HEK293 (cell line): ENCODE measurements around the gene AKT2.

Experiments used
- CTCF ChIA-PET: fragments of 350-600 bp; formaldehyde crosslinking; extraction: SDS; loops from one replicate; lab custom pipeline; 2021; ENCODE audit warnings: antibody characterized with exemption; lab: Yijun Ruan, JAX
- POLR2A ChIA-PET: fragments of 300-600 bp; formaldehyde crosslinking; extraction: SDS; loops from one replicate; lab custom pipeline; 2020; ENCODE audit warnings: antibody characterized with exemption, inconsistent platforms; lab: Yijun Ruan, JAX
- H3K27ac ChIP-seq: fragments of 200-500 bp; sonication (Bioruptor generic); 2 replicates; pipeline ENCODE4 v1.5.1; 2014; ENCODE audit warnings: low read depth, low read length, control low read depth, inconsistent platforms; ENCODE audit errors: extremely low read depth
- H3K36me3 ChIP-seq, 2 experiments: fragments of 200-500 bp in 1 of 2; sonication (Bioruptor generic) in 1 of 2; 1 replicate in 1 of 2; 2 replicates in 1 of 2; pipeline ENCODE4 v1.5.1; 2014 to 2017; ENCODE audit warnings: inconsistent platforms in 2 of 2, low read length in 2 of 2; ENCODE audit not compliant: control insufficient read depth in 2 of 2, insufficient read depth in 1 of 2
- H3K4me1 ChIP-seq: fragments of 200-500 bp; sonication (Bioruptor generic); 2 replicates; pipeline ENCODE4 v1.5.1; 2014; ENCODE audit warnings: mild to moderate bottlenecking, low read length, inconsistent platforms; ENCODE audit not compliant: control insufficient read depth, insufficient read depth
- H3K4me3 ChIP-seq: 2 replicates; pipeline ENCODE4 v1.5.1; 2011; ENCODE audit warnings: low read depth, mild to moderate bottlenecking, control low read depth, low read length, moderate library complexity
- H3K9me3 ChIP-seq: fragments of 200-500 bp; sonication (Bioruptor generic); 2 replicates; pipeline ENCODE4 v1.5.1; 2014; ENCODE audit warnings: low read depth, low read length, inconsistent platforms; ENCODE audit not compliant: control insufficient read depth, insufficient read depth
- BCL11A ChIP-seq: fragments of 450-650 bp; formaldehyde crosslinking; IDR thresholded peaks from 2 replicates; pipeline ENCODE4 v1.5.1; 2016; ENCODE audit warnings: low read depth, missing biosample characterization, missing genetic modification characterization
- FEZF1 ChIP-seq: fragments of 450-650 bp; formaldehyde crosslinking; IDR thresholded peaks from 2 replicates; pipeline ENCODE4 v1.5.1; 2016; ENCODE audit warnings: missing biosample characterization, missing genetic modification characterization
- SCRT2 ChIP-seq: fragments of 450-650 bp; formaldehyde crosslinking; IDR thresholded peaks from 2 replicates; pipeline ENCODE4 v1.5.1; 2016; ENCODE audit warnings: missing biosample characterization, missing genetic modification characterization
- ZFP41 ChIP-seq: fragments of 450-650 bp; formaldehyde crosslinking; IDR thresholded peaks from 2 replicates; pipeline ENCODE4 v1.5.1; 2016; ENCODE audit warnings: missing biosample characterization, missing genetic modification characterization, borderline replicate concordance
- ZIC2 ChIP-seq: fragments of 450-650 bp; formaldehyde crosslinking; IDR thresholded peaks from 2 replicates; pipeline ENCODE4 v1.5.1; 2016; ENCODE audit warnings: missing biosample characterization, missing genetic modification characterization
- ZNF114 ChIP-seq: fragments of 450-650 bp; formaldehyde crosslinking; IDR thresholded peaks from 2 replicates; pipeline ENCODE4 v1.5.0; 2017; ENCODE audit warnings: missing biosample characterization, missing genetic modification characterization
- ZNF140 ChIP-seq: fragments of 450-650 bp; formaldehyde crosslinking; IDR thresholded peaks from 2 replicates; pipeline ENCODE4 v1.5.1; 2016; ENCODE audit warnings: missing biosample characterization, missing genetic modification characterization
- ZNF211 ChIP-seq: fragments of 450-650 bp; formaldehyde crosslinking; IDR thresholded peaks from 2 replicates; pipeline ENCODE4 v1.5.1; 2016; ENCODE audit warnings: low read depth, missing biosample characterization, missing genetic modification characterization
- ZNF404 ChIP-seq: fragments of 450-650 bp; formaldehyde crosslinking; IDR thresholded peaks from 2 replicates; pipeline ENCODE4 v1.5.1; 2017; ENCODE audit warnings: missing biosample characterization, missing genetic modification characterization
- ZNF473 ChIP-seq: fragments of 450-650 bp; formaldehyde crosslinking; IDR thresholded peaks from 2 replicates; pipeline ENCODE4 v1.5.1; 2017; ENCODE audit warnings: missing biosample characterization, missing genetic modification characterization
- ZNF48 ChIP-seq: fragments of 450-650 bp; formaldehyde crosslinking; IDR thresholded peaks from 2 replicates; pipeline ENCODE4 v1.5.1; 2016; ENCODE audit warnings: missing biosample characterization, missing genetic modification characterization
- ZNF529 ChIP-seq: fragments of 450-650 bp; formaldehyde crosslinking; IDR thresholded peaks from 2 replicates; pipeline ENCODE4 v1.5.1; 2017; ENCODE audit warnings: missing genetic modification characterization, missing biosample characterization; ENCODE audit not compliant: insufficient replicate concordance
- ZNF544 ChIP-seq: fragments of 450-650 bp; formaldehyde crosslinking; IDR thresholded peaks from 2 replicates; pipeline ENCODE4 v1.5.0; 2017; ENCODE audit warnings: missing biosample characterization, missing genetic modification characterization
- ZNF561 ChIP-seq: fragments of 450-650 bp; IDR thresholded peaks from 2 replicates; pipeline ENCODE4 v1.5.1; 2018; ENCODE audit warnings: missing biosample characterization, missing genetic modification characterization, borderline replicate concordance
- ZNF571 ChIP-seq: fragments of 450-650 bp; formaldehyde crosslinking; IDR thresholded peaks from 2 replicates; pipeline ENCODE4 v1.5.0; 2017; ENCODE audit warnings: missing biosample characterization, missing genetic modification characterization
- ZNF600 ChIP-seq: fragments of 450-650 bp; formaldehyde crosslinking; IDR thresholded peaks from 2 replicates; pipeline ENCODE4 v1.5.1; 2016; ENCODE audit warnings: missing biosample characterization, missing genetic modification characterization
- ZNF624 ChIP-seq: fragments of 450-650 bp; formaldehyde crosslinking; IDR thresholded peaks from 2 replicates; pipeline ENCODE4 v1.5.1; 2017; ENCODE audit warnings: missing biosample characterization, missing genetic modification characterization
- ZNF677 ChIP-seq: fragments of 450-650 bp; IDR thresholded peaks from 2 replicates; pipeline ENCODE4 v1.5.0; 2018; ENCODE audit warnings: missing biosample characterization, mild to moderate bottlenecking, missing genetic modification characterization, moderate library complexity
- ZNF701 ChIP-seq: fragments of 450-650 bp; formaldehyde crosslinking; IDR thresholded peaks from 2 replicates; pipeline ENCODE4 v1.5.1; 2016; ENCODE audit warnings: missing biosample characterization, missing genetic modification characterization
- ZNF785 ChIP-seq: fragments of 450-650 bp; formaldehyde crosslinking; IDR thresholded peaks from 2 replicates; pipeline ENCODE4 v1.5.1; 2016; ENCODE audit warnings: missing biosample characterization, missing genetic modification characterization
- ZNF830 ChIP-seq: fragments of 450-650 bp; IDR thresholded peaks from 2 replicates; pipeline ENCODE4 v1.5.0; 2018; ENCODE audit warnings: missing biosample characterization, missing genetic modification characterization, low read depth, mild to moderate bottlenecking, moderate library complexity
- TF ChIP-seq, protein P1 (sequence below): fragments of 450-650 bp; formaldehyde crosslinking; IDR thresholded peaks from 2 replicates; pipeline ENCODE4 v1.5.1; 2016; ENCODE audit warnings: missing biosample characterization, missing genetic modification characterization, low read depth
- TF ChIP-seq, protein P2 (sequence below): fragments of 450-650 bp; formaldehyde crosslinking; IDR thresholded peaks from 2 replicates; pipeline ENCODE4 v1.5.1; 2016; ENCODE audit warnings: missing biosample characterization, missing genetic modification characterization
- TF ChIP-seq, protein P3 (sequence below): fragments of 450-650 bp; formaldehyde crosslinking; IDR thresholded peaks from 2 replicates; pipeline ENCODE4 v1.5.1; 2016; ENCODE audit warnings: missing biosample characterization, missing genetic modification characterization
- TF ChIP-seq, protein P4 (sequence below): fragments of 450-650 bp; formaldehyde crosslinking; IDR thresholded peaks from 2 replicates; pipeline ENCODE4 v1.5.1; 2016; ENCODE audit warnings: missing biosample characterization, missing genetic modification characterization, borderline replicate concordance

Gene AKT2

DNA sequence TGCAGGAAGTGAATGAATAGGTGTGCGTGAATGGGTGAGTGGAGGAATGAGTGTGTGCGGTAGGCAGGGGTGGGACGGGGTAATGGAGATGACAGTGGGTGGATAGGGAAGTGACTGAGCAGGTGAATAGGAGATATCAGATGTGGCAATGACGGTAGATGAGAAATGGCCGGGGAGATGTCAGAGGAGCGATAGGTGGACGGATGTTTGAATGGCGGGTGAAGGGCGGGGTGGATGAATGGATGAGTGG, 68.4 kb downstream of the AKT2 start (continued):
- TF ChIP-seq, protein P1, sequence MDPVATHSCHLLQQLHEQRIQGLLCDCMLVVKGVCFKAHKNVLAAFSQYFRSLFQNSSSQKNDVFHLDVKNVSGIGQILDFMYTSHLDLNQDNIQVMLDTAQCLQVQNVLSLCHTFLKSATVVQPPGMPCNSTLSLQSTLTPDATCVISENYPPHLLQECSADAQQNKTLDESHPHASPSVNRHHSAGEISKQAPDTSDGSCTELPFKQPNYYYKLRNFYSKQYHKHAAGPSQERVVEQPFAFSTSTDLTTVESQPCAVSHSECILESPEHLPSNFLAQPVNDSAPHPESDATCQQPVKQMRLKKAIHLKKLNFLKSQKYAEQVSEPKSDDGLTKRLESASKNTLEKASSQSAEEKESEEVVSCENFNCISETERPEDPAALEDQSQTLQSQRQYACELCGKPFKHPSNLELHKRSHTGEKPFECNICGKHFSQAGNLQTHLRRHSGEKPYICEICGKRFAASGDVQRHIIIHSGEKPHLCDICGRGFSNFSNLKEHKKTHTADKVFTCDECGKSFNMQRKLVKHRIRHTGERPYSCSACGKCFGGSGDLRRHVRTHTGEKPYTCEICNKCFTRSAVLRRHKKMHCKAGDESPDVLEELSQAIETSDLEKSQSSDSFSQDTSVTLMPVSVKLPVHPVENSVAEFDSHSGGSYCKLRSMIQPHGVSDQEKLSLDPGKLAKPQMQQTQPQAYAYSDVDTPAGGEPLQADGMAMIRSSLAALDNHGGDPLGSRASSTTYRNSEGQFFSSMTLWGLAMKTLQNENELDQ: no peak
- TF ChIP-seq, protein P2, sequence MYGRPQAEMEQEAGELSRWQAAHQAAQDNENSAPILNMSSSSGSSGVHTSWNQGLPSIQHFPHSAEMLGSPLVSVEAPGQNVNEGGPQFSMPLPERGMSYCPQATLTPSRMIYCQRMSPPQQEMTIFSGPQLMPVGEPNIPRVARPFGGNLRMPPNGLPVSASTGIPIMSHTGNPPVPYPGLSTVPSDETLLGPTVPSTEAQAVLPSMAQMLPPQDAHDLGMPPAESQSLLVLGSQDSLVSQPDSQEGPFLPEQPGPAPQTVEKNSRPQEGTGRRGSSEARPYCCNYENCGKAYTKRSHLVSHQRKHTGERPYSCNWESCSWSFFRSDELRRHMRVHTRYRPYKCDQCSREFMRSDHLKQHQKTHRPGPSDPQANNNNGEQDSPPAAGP (tag by site-specific recombination): 0 out of 2 replicates have a peak, but pooled peaks have one; percentile 15
- TF ChIP-seq ZNF473 (tag by site-specific recombination): no peak
- TF ChIP-seq, protein P3, sequence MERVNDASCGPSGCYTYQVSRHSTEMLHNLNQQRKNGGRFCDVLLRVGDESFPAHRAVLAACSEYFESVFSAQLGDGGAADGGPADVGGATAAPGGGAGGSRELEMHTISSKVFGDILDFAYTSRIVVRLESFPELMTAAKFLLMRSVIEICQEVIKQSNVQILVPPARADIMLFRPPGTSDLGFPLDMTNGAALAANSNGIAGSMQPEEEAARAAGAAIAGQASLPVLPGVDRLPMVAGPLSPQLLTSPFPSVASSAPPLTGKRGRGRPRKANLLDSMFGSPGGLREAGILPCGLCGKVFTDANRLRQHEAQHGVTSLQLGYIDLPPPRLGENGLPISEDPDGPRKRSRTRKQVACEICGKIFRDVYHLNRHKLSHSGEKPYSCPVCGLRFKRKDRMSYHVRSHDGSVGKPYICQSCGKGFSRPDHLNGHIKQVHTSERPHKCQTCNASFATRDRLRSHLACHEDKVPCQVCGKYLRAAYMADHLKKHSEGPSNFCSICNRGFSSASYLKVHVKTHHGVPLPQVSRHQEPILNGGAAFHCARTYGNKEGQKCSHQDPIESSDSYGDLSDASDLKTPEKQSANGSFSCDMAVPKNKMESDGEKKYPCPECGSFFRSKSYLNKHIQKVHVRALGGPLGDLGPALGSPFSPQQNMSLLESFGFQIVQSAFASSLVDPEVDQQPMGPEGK (tag by site-specific recombination): no peak
- no peak for TF ChIP-seq ZNF140 (tag by site-specific recombination)
- no peak for TF ChIP-seq FEZF1 (tag by site-specific recombination)
- 0 out of 2 replicates have a peak, but pooled peaks have one; percentile 7 for TF ChIP-seq SCRT2 (tag by site-specific recombination)
- no peak for TF ChIP-seq ZNF48
- no peak for TF ChIP-seq ZFP41 (tag by site-specific recombination)
- TF ChIP-seq ZNF114 (tag by site-specific recombination): no peak
- TF ChIP-seq ZNF677 (tag by site-specific recombination): no peak
- TF ChIP-seq BCL11A (tag by site-specific recombination): no peak
- no peak for TF ChIP-seq ZNF404 (tag by site-specific recombination)

DNA sequence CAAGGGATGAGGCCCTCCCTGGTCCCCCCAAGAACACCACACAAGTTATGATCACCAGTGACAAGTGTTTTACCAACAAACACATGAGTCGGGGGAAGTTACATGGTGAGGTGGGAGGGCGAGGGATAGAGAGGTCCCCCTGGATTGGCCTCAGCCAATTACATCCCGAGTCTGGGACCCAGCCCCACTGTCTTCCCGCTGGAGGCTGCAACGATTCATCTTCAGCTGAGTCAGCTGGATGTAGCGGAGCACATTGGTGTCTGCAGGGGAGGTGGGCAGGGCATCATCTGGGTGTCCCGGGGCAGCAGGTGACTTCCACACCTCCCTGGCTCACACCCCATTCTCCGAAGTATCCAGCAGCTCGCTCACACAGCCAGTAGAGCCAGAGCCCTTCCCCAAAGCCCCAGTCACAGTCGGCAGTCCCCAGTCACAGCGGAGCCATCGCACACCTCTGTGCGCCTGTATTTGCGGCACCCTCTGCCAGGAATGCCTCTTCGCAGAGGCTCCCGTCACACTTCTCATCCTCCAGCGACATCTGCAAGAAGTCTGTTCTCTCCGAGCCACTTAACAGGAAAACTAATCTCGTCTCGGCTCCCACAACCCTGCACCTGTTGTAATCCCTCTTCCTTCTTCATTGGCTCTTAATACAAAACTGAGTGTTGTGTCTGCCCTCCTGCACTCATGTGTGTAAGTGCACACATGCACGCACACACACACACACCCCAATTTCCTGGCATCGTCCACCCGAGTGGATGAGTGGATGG, 69.0 kb downstream of the AKT2 start:
- H3K36me3 ChIP-seq: peaks cover 7 to 17% of the 10 kb centered on the region in 2 experiments; a peak in 2 of 3 replicates
- H3K9me3 ChIP-seq: no peaks in the 10 kb centered on the region
- ChIA-PET CTCF (interaction anchor here (1.7 kb wide), 1 partner anchor 12 kb away, joined by 9 read pairs; no protein-coding TSS in a partner anchor), POLR2A (no interaction called here)
- H3K27ac ChIP-seq: no peak overlapping the region
- H3K4me1 ChIP-seq: peaks cover 18% of the 10 kb centered on the region
- H3K4me3 ChIP-seq: no peak overlapping the region
- TF ChIP-seq ZNF830 (tag by site-specific recombination) (no peak), ZNF600 (tag by site-specific recombination) (0 out of 2 replicates have a peak, but pooled peaks have one; percentile 39), ZNF785 (tag by site-specific recombination) (no peak), ZNF561 (tag by site-specific recombination) (no peak), ZNF211 (tag by site-specific recombination) (0 out of 2 replicates have a peak, but pooled peaks have one; percentile 9), ZNF544 (tag by site-specific recombination) (no peak), ZNF529 (tag by site-specific recombination) (no peak), SCRT2 (tag by site-specific recombination) (peak; percentile 66), ZNF701 (no peak), ZIC2 (no peak), ZNF624 (tag by site-specific recombination) (no peak), ZNF571 (tag by site-specific recombination) (no peak)
- TF ChIP-seq, protein P4, sequence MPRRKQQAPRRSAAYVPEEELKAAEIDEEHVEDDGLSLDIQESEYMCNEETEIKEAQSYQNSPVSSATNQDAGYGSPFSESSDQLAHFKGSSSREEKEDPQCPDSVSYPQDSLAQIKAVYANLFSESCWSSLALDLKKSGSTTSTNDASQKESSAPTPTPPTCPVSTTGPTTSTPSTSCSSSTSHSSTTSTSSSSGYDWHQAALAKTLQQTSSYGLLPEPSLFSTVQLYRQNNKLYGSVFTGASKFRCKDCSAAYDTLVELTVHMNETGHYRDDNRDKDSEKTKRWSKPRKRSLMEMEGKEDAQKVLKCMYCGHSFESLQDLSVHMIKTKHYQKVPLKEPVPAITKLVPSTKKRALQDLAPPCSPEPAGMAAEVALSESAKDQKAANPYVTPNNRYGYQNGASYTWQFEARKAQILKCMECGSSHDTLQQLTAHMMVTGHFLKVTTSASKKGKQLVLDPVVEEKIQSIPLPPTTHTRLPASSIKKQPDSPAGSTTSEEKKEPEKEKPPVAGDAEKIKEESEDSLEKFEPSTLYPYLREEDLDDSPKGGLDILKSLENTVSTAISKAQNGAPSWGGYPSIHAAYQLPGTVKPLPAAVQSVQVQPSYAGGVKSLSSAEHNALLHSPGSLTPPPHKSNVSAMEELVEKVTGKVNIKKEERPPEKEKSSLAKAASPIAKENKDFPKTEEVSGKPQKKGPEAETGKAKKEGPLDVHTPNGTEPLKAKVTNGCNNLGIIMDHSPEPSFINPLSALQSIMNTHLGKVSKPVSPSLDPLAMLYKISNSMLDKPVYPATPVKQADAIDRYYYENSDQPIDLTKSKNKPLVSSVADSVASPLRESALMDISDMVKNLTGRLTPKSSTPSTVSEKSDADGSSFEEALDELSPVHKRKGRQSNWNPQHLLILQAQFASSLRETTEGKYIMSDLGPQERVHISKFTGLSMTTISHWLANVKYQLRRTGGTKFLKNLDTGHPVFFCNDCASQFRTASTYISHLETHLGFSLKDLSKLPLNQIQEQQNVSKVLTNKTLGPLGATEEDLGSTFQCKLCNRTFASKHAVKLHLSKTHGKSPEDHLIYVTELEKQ (tag by site-specific recombination): no peak
